GM18511 (cell line): ENCODE data around the gene EML5.
"Not testable (repeated sequence)": the region's sequence is repeated elsewhere in the genome, so short reads cannot be mapped to it uniquely, and the experiment has no call there.

Experiments used
- ATAC-seq: cut with Tn5 transposase; IDR thresholded peaks from one replicate; pipeline ENCODE4 v1.9.1; 2021; ENCODE audit warnings: mild to moderate bottlenecking, moderate library complexity; ENCODE audit not compliant: unreplicated experiment

The EML5 gene

DNA sequence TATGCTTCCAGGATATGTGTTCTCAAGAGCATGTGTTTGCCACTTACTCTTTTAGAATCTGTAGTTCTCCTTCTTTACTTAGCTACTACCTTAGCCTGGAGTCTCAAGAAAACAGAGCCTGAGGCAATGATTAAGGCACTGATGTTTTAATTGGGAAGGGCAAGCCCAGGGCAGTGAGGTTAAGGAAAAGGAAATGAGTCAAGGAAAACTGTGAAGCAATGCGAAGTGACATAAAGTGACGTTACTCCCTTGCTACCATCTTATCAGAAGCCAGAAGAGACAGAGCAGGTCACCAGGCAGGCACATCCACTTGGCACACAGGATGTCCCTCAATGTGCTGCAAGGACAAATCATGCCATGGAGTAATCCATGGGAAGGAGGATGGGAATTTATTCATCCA lies 11.3 kb upstream of the EML5 start:
- ATAC-seq: no peak

GRCh38 chr14:88802596-88802995 lies 9.8 kb upstream of the EML5 start:
- no peak for ATAC-seq

DNA sequence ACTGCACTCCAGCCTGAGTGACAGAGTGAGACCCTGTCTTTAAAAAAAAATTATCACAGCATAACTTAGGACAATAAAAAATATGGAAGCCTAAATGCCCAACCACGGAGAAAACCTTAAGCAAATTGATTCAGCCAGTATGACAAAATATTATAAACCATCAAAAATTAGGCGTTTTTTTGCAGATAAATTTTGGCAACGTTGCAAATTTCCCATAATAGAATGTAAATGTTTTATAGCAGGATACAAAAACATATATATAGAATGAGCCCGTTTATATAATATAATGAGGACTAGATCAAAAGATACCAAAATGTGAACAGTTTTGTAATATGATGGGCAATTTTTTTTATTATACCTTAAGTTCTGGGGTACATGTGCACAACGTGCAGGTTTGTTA lies 6.8 kb upstream of the EML5 start:
- no peak for ATAC-seq

GRCh38 chr14:88798156-88798555 lies 5.4 kb upstream of the EML5 start:
- no peak for ATAC-seq

- no peak for ATAC-seq
Observed at GRCh38 chr14:88793259-88793625, 489 bp upstream of the EML5 start.

DNA sequence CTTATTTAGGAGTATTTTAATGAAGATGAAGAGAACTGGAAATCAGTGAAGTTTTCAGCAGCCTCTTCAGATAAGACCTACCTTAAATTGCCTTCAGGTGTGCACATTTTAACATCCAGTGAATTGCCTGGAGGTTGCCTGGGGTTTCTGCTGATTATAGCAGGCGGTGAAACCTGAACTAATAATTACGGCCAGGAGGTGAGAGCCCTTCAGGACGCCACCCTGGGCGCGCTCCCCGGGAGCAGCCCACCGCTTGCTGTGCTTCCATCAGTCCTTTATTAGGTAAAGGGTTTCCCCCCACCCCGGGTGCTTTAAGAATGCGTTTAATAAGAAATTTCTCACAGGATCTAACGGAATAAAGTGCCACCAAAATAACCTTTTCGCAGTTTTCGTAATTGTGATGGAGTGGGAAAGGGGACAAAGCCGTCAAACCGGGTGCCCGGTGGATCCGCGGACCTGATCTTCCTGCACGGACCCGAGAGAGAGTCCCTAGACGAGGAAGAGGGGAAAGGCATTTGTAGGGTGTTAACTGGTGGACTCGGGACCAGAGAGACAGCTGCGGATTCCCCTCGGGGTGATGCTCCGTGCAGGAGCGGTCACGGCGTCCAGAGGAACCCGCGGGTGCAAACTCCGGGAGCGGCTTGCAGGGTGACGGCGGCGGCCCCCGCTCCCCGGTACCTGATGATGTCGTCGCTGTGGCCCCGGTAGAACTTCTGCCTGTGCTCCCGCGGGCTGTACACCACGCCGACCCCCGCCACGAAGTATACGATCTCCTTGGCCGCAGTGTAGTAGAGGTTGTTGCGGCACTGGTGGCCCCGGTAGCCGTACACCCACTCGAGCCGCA lies 902 bp downstream of the EML5 start:
- no peak for ATAC-seq

- ATAC-seq: no peak
Observed at GRCh38 chr14:88791252-88791621, 1.5 kb downstream of the EML5 start.

DNA sequence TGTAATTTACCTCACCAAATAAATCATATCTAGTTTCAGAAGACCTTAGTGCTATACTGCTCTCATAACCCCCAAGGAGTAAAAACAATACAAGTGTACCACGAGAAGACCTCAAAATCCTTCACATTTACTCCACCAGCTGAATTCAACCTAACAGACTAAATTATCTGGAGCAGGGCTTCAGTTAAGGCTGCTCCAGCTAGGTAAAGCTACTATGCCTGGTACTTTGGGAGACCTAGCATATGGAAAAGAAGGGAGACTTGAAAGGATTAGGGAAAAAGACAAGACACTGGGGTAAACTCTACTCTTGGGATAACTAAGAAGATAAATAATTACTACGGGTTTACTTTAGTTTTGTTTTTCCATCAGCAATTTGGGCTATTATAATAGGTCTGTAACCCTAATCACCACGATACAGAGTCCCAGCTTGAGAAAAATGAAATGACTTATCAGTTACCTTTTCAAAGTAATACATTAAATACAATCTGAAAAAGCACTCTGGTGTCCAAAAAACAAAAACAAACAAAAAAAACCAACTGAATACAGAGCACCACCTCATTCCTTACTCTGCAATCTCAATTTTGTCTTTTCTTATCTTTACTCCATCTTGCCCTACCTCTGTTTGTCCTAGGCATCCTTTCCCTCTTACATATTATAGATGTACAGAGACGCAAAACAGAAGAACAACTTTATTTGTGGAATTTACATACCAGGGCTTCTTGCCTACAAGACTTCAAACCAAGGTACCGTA lies 2.1 kb downstream of the EML5 start:
- ATAC-seq: no peak

DNA sequence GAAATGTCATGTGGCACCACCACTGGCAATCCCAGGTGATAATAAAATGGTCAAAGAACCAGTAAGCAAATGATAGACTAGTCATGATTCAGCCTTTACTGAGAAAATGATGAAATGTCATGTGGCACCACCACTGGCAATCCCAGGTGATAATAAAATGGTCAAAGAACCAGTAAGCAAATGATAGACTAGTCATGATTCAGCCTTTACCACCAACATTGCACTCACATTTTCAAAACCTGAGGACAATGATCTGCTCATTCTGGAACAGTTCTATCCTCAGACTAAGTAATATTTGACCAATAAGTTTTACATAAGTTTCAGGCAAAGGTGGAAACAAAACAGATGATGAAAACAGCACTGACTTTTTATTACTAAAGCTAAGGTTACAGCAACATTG lies 3.2 kb downstream of the EML5 start:
- ATAC-seq: not testable (repeated sequence)

DNA sequence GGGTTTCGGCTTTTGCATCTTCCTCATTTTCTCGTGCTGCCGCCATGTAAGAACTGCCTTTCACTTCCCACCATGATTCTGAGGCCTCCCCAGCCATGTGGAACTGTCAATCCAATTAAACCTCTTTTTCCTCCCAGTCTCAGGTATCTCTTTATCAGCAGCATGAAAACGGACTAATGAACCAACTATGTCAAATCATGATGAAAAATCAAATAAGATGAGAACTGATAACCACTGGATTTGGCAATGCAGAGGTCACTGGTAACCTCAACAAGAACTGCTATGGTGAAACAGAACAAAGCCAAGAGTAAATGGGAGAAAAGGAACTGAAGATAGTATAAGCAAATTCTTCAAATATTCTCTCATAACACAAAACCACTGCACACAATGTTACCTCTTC lies 6.0 kb downstream of the EML5 start:
- ATAC-seq: no peak

DNA sequence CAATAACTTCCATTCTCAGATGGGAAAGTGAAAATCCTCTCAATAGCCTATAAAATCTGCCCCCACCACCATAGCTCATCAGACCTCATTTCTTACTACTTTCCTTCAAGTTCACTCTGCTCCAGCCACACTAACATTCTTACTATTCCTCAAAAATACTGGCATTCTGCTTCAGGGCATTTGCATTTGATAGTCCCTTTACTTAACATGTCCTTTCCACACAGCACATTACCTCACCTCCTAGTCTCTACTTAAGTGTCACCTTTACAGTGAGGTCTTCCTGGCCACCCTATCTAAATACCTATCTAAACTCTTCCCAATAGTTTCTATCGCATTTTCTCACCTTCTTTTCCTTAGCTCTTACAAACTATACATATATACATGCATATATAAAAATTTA lies 6.8 kb downstream of the EML5 start:
- ATAC-seq: no peak

GRCh38 chr14:88775532-88775931 lies 17.2 kb downstream of the EML5 start:
- ATAC-seq: no peak

DNA sequence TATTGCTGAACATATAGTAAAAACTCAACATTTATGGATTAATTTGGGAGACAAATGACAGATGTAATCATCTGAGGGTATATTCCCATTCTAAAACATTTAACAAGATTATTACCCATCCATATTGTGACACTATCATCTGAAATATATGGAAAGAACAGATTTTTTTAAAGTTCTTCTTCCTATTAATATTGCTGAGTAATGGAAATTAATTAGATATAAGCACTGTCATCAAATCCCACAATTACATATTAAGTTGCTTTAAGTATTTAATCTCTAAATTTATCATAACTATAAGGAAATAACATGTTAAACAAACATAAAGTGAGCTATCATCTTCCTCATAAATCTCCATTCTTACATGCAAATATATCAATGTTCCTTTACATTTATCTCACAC lies 22.0 kb downstream of the EML5 start:
- ATAC-seq: no peak

GRCh38 chr14:88765130-88765529 lies 27.6 kb downstream of the EML5 start:
- no peak for ATAC-seq

- ATAC-seq: no peak
Observed at GRCh38 chr14:88753873-88754272, 38.9 kb downstream of the EML5 start.

- ATAC-seq: no peak
Observed at GRCh38 chr14:88750945-88751344, 41.8 kb downstream of the EML5 start.

GRCh38 chr14:88750413-88750812 lies 42.3 kb downstream of the EML5 start:
- ATAC-seq: no peak

GRCh38 chr14:88749139-88749538 lies 43.6 kb downstream of the EML5 start:
- no peak for ATAC-seq

DNA sequence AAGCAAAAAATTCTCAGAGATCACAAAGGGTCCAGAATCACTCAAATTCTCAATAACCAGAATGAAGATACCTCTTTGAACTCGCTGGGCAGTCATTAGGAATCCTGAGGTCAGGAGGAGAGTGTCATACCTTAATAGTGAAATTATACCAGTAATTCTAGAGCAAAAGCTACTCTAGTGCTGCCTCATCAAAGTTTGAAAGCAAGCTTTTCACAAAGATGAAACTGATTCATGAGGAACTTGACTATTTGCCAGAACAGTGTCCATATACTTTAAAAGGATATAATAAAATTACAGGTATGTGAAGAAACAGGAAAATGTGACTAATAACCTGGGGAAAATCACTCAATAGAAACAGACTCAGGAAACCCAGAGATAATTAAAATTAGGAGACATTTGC lies 44.5 kb downstream of the EML5 start:
- ATAC-seq: no peak

DNA sequence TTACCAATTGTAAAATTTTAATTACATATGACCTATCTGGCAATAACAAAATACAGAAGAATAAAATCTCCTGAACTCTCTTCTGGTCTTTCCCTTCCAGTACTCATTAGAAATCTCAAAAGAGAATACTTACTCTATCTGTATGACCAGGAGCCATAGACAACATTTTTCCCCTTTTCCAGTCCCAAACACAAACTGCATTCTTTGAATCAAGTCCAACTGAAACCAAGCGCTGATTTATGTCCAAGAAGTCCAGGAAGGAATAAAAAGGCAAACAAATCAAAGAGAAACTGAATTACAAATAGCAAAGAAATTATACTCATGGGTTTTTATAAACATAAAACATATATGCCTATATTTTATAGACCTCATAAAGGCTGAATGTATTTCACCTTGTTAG lies 46.7 kb downstream of the EML5 start:
- no peak for ATAC-seq

- ATAC-seq: no peak
Observed at GRCh38 chr14:88737245-88737644, 55.5 kb downstream of the EML5 start.

- no peak for ATAC-seq
Observed at GRCh38 chr14:88733121-88733520, 59.6 kb downstream of the EML5 start.

GRCh38 chr14:88729159-88729558 lies 63.6 kb downstream of the EML5 start:
- no peak for ATAC-seq
